Heart left ventricle (tissue), 13 donors: ENCODE measurements around the gene GSTCD.

ENCODE experiments used
- CTCF ChIP-seq, 12 donors: fragments of 200-600 bp; sonication (generic) in 4 of 12; IDR thresholded peaks; one replicate each; pipeline versions ENCODE4 v1.5.0 to v1.8.0; 2018 to 2022; ENCODE audit warnings: antibody characterized with exemption in 12 of 12, mild to moderate bottlenecking in 5 of 12
- POLR2A ChIP-seq, 2 donors: fragments of 450-650 bp; IDR thresholded peaks; one replicate each; pipeline ENCODE4 v1.6.1; 2017; ENCODE audit warnings: antibody characterized with exemption in 2 of 2, mild to moderate bottlenecking in 2 of 2, moderate library complexity in 2 of 2
- donor health status: ischemic (EF 13 %, LVEDD 7.1; RV severe dilation, severe dysfunction).
- donor health status: DM: no; HTN: yes; CAD: no.
- donor health status: DM: no; HTN: no; CAD: no.
- donor health status: ischemic (EF 25% LVEDD 6.9; RV normal size, moderate dysfunction).
- donor health status: ischemic (EF 25% LVEDD 5.7; RV mildly dilated, moderate dysfunction).
- donor health status: ischemic (EF 35%, LVEDD 5.7; RV mildly dilated, moderate dysfunction).
- donor health status: nonischemic (EF 11% LVEDD 7.7; RV severe dilation, severe dysfunction).
- donor health status: DM: yes; HTN: yes; CAD: no.
- donor health status: PGD.
- donor health status: ischemic (EF 29% LVEDD 5.4; RV normal size, mild dysfunction).
- donor health status: nonischemic (EF 23%, LVEDD 6.1; RV moderate dilation, normal function).

- TF ChIP-seq CTCF (IDR thresholded peaks at IDR 0.05) (no peak), POLR2A (IDR thresholded peaks at IDR 0.05) (no peak)
Measured at GRCh38 chr4:105836537-105836936, 128.0 kb downstream of the GSTCD start.
